ENCODE data around the gene FBXO24. TPM values are rescaled to one million over a fixed set of nuclear protein-coding genes. Genes with fewer than 3 reads are reported as not detected.

FBXO24 gene
- total and polyA plus RNA-seq, 10 of the 15 experiments (the other 5 are each of a cell fraction or from before 2014, with no cell fraction given) = 0.11 to 0.96 (median 0.27) TPM; not detected in 4

DNA sequence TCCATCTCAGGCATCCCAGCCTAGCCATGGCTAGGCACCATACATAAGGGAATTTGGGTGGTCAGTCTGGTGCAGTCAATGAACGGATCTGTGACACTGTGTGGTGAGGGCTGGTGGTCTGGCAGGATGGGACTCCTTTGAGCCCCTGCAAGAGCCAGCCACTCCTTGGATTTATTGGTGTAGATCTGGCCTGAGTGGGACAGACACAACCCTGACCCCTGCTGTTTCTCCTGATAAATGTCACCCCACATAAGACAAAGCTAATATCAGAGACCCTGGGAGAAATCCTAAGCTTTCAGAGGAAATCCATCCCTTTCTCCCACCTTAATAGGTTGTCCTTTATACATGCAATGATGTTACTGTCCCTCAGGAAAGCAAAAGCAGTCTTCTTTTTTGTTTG is 2.3 kb downstream of the FBXO24 start (continued):
- peak; percentile 48 for TF ChIP-seq RAD21 (IDR thresholded peaks at IDR 0.05; ENCODE audit: insufficient read depth, low read depth, low read length)

GRCh38 chr7:100589341-100589947 is 3.3 kb downstream of the FBXO24 start:
- Histone ChIP-seq H3K4me3 (no peak overlapping the region), H4K20me1 (ENCODE audit: control insufficient read depth, insufficient read depth) (no peaks in the 10 kb centered on the region), H3K9me3 (replicated peaks; ENCODE audit: control insufficient read depth, insufficient read depth, low read length) (no peaks in the 10 kb centered on the region), H3K27ac (ENCODE audit: control insufficient read depth, insufficient read depth) (no peak overlapping the region), H3K4me1 (ENCODE audit: control insufficient read depth, insufficient read depth, low read length) (peaks cover 9% of the 10 kb centered on the region), H3K9ac (ENCODE audit: control insufficient read depth, insufficient read depth, low read length) (no peak overlapping the region), H3K27me3 (replicated peaks in 1 of 2; ENCODE audit: control insufficient read depth in 2 of 2, insufficient read depth in 2 of 2, low read length in 1 of 2) (no peaks in the 10 kb centered on the region), H2AFZ (ENCODE audit: control insufficient read depth, low read depth, low read length) (no peak overlapping the region), H3K79me2 (ENCODE audit: control insufficient read depth, insufficient read depth, low read length) (peaks cover 15% of the 10 kb centered on the region), H3K4me2 (ENCODE audit: control insufficient read depth, insufficient read depth) (no peak overlapping the region), H3K36me3 (ENCODE audit: control insufficient read depth in 2 of 2, insufficient read depth in 2 of 2, low read length in 1 of 2) (no peaks in the 10 kb centered on the region)
- CTCF ChIA-PET = interaction anchor here (0.8 to 11.6 kb wide), 19 partner anchors 9 to 645 kb away, joined by 3 to 190 read pairs (median 4); partner anchors contain the start of genes MOSPD3 and POP7
- in situ Hi-C loops (cut with MboI) = no loop called here
- POLR2A ChIA-PET = interaction anchor here (0.8 kb wide), 1 partner anchor 107 kb away, joined by 3 read pairs; no protein-coding TSS in a partner anchor
- BruUV-seq (replicated peaks) = no TSS peak
- WGBS (ENCODE audit: insufficient coverage, insufficient replicate concordance, low lambda C conversion rate, missing lambda C conversion rate) = 50% methylated on average over 6 of the region's 7 CpGs
- RAD21 ChIA-PET (ENCODE audit: unreplicated experiment) = interaction anchor here (0.8 to 1.6 kb wide), 10 partner anchors 24 to 263 kb away, joined by 3 to 6 read pairs (median 4); partner anchors contain the start of genes SLC12A9 and ZCWPW1
- no peak for ATAC-seq
- intact Hi-C loops (cut with micrococcal nuclease; ENCODE audit: unreplicated experiment) = no loop called here
- SMC1A ChIA-PET (ENCODE audit: uncharacterized antibody, unreplicated experiment) = interaction anchor here (0.9 to 2.3 kb wide), 5 partner anchors 24 to 134 kb away, joined by 3 to 13 read pairs (median 5); no protein-coding TSS in a partner anchor
- TF ChIP-seq RELA (IDR thresholded peaks at IDR 0.05; ENCODE audit: borderline replicate concordance, partially characterized antibody) (no peak), FOXM1 (IDR thresholded peaks at IDR 0.05; ENCODE audit: low read depth, low read length) (no peak), STAT3 (IDR thresholded peaks at IDR 0.05; ENCODE audit: low read depth, low read length) (no peak), ESRRA (IDR thresholded peaks at IDR 0.05; ENCODE audit: low read length) (no peak)
- no peak for FAIRE-seq
- no peak for DNase-seq (ENCODE audit: low read depth, low spot score)

Measured in GM12878 (cell line).